ENCODE results near the gene TJP3.
"Not testable (repeated sequence)": the region's sequence is repeated elsewhere in the genome, so short reads cannot be mapped to it uniquely, and the experiment has no call there.

TJP3 gene

GRCh38 chr19:3661284-3662238 lies 46.6 kb upstream of the TJP3 start:
- DNase-seq (ENCODE audit: low read depth) = no peak
- TF ChIP-seq, protein P1, sequence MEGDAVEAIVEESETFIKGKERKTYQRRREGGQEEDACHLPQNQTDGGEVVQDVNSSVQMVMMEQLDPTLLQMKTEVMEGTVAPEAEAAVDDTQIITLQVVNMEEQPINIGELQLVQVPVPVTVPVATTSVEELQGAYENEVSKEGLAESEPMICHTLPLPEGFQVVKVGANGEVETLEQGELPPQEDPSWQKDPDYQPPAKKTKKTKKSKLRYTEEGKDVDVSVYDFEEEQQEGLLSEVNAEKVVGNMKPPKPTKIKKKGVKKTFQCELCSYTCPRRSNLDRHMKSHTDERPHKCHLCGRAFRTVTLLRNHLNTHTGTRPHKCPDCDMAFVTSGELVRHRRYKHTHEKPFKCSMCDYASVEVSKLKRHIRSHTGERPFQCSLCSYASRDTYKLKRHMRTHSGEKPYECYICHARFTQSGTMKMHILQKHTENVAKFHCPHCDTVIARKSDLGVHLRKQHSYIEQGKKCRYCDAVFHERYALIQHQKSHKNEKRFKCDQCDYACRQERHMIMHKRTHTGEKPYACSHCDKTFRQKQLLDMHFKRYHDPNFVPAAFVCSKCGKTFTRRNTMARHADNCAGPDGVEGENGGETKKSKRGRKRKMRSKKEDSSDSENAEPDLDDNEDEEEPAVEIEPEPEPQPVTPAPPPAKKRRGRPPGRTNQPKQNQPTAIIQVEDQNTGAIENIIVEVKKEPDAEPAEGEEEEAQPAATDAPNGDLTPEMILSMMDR (IDR thresholded peaks at IDR 0.05; ENCODE audit: low read depth, low read length, missing control alignments) = no peak
- H3K4me3 ChIP-seq (ENCODE audit: low read depth, low read length) = no peak overlapping the region

DNA sequence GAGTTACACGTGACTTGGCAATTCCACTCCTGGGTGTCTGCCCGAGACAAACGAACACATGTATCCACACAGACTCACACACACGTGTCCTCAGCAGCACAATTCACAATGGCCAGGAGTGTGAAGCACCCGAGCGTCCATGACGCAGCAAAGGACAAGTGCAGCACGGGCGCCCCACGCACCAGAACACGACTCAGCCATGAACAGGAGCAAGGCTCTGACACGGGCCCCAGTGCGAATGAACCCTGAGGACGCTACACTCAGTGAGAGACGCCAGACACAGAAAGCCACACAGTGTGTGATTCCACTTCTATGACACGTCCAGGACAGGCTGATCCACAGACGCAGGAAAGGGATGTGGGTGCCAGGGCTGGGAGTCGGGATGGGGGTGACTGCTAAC lies 44.3 kb upstream of the TJP3 start:
- H3K4me3 ChIP-seq (ENCODE audit: low read depth, low read length) = no peak overlapping the region
- in situ Hi-C loops (cut with HindIII; ENCODE audit: low sequenced_read_pairs) = no loop called here
- TF ChIP-seq, protein P1 (IDR thresholded peaks at IDR 0.05; ENCODE audit: low read depth, low read length, missing control alignments) = no peak
- no peak for DNase-seq (ENCODE audit: low read depth)

More at GRCh38 chr19:3661284-3662238, 46.6 kb upstream of the TJP3 start:
- in situ Hi-C loops (cut with HindIII; ENCODE audit: low sequenced_read_pairs) = no loop called here

GRCh38 chr19:3664879-3665642 lies 43.1 kb upstream of the TJP3 start:
- TF ChIP-seq, protein P1 (IDR thresholded peaks at IDR 0.05; ENCODE audit: low read depth, low read length, missing control alignments) = no peak
- no peak for DNase-seq (ENCODE audit: low read depth)
- no peak overlapping the region for H3K4me3 ChIP-seq (ENCODE audit: low read depth, low read length)
- in situ Hi-C loops (cut with HindIII; ENCODE audit: low sequenced_read_pairs) = no loop called here

DNA sequence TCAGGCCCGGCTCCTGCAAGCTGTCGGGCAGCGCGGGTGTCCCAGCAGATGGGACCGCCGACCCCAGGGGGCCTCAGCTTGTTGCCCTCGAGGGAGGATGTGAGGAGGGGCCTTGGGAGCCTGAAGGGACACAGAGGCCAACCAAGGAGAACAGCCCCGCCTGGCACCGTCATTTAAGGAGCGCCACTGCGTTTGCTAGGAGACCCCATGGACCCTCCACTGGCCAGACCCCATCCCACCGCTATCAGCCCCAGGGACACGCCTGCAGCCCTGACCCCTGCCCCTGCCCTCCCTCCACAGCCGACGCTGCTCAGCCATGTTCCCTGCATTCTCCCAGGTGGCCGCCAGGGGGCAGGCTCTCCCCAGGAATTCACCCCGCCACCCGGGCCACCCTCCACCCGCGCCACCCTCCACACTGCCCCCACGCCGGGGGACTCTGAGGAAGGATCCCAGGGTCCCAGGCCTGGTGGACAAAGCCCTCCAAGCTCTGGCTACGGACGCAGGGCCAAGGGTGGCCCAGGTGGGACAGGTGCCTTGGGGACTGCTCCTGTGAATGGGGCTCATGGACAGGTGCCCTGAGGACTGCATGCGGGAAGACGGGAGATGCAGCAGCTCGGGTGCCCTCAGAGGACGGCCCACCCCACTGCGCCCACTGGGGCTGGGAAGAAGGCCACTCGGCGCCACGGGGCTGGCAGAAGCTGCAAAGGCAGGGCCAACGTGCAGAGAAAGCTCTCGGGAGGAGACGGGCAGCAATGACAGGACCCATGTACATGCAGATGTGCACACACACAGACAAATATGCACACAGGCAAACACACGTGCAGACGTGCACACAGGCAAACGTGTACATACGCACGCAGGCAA lies 42.3 kb upstream of the TJP3 start:
- in situ Hi-C loops (cut with HindIII; ENCODE audit: low sequenced_read_pairs) = no loop called here
- no peak overlapping the region for H3K4me3 ChIP-seq (ENCODE audit: low read depth, low read length)
- DNase-seq (ENCODE audit: low read depth) = no peak
- TF ChIP-seq, protein P1 (IDR thresholded peaks at IDR 0.05; ENCODE audit: low read depth, low read length, missing control alignments) = peak; percentile 79

DNA sequence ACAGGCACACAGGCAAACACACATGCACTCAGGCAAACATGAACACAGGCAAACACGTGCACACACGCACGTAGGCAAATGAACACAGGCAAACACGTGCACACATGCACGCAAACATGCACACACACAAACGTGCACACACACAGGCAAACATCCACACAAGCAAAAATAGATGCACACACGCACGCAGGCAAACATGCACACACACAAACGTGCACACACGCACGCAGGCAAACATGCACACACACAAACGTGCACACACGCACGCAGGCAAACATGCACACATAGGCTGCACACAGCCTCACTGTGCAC lies 41.7 kb upstream of the TJP3 start:
- H3K4me3 ChIP-seq (ENCODE audit: low read depth, low read length); in situ Hi-C loops (cut with HindIII; ENCODE audit: low sequenced_read_pairs); DNase-seq (ENCODE audit: low read depth): not testable (repeated sequence)

DNA sequence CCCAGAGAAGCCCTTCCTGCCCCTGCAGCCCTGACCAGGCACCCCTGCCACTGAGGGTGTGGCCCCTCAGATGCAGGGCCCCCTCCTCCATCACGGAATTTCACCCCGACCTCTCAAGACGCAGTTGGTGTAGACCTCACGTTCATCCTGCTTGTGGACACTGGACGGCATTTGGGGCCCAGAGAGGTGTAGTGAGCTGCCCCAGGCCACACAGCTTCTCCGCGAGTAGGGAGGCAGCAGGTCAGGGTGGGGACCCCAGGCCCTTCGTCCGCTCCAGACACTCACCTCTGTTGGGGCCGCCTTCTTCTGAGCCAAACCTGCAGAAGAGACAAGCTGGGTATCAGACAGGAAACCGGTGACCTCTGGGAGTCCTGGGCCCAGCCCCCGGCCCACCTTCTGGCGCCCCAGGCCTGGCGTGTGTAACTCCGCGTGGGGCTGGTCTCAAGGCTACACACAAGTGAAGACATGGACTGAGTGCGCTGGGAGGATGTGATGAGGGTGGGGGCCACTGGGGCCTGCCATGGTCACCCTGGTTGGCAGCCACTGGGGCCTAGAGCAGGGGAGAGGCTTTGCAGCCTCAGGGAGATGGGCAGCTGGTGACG lies 41.0 kb upstream of the TJP3 start:
- in situ Hi-C loops (cut with HindIII; ENCODE audit: low sequenced_read_pairs) = no loop called here
- DNase-seq (ENCODE audit: low read depth) = no peak
- TF ChIP-seq, protein P1 (IDR thresholded peaks at IDR 0.05; ENCODE audit: low read depth, low read length, missing control alignments) = no peak
- H3K4me3 ChIP-seq (ENCODE audit: low read depth, low read length) = no peak overlapping the region

Measured in astrocyte of the cerebellum (primary cell).